ENCODE data around the gene MARCHF3. TPM values are rescaled to one million over a fixed set of nuclear protein-coding genes. Genes with fewer than 3 reads are reported as not detected.
"Not testable (repeated sequence)": the region's sequence is repeated elsewhere in the genome, so short reads cannot be mapped to it uniquely, and the experiment has no call there.

MARCHF3 gene
- total RNA-seq, 2 experiments from 2014 or later = 5.7 to 8.1 TPM

DNA sequence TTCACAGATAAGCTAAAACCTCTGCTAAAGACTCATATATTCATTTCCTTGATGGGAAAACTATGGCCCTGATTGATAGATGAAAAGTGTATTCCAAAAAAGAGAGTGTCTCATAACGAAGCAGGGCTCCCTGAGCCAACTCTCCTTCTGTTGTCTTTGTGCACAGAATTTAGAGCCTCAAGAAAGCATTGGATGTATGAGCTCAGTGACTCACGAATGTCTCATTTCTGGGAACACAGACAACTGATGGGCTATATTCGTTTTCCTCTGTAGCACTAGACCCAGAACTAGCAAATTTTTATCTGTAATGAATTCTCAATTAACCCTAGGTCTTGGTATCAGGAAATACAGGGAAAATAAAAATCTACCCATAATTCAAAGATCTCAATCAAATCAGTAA, 165.1 kb downstream of the MARCHF3 start:
- DNase-seq = no peak
- Mint-ChIP-seq H3K9me3 (no peaks in the 10 kb centered on the region), H3K4me1 (peaks cover 9% of the 10 kb centered on the region), H3K27ac (no peak overlapping the region), H3K36me3 (no peaks in the 10 kb centered on the region), H3K4me3 (no peak overlapping the region), H3K27me3 (no peaks in the 10 kb centered on the region)

DNA sequence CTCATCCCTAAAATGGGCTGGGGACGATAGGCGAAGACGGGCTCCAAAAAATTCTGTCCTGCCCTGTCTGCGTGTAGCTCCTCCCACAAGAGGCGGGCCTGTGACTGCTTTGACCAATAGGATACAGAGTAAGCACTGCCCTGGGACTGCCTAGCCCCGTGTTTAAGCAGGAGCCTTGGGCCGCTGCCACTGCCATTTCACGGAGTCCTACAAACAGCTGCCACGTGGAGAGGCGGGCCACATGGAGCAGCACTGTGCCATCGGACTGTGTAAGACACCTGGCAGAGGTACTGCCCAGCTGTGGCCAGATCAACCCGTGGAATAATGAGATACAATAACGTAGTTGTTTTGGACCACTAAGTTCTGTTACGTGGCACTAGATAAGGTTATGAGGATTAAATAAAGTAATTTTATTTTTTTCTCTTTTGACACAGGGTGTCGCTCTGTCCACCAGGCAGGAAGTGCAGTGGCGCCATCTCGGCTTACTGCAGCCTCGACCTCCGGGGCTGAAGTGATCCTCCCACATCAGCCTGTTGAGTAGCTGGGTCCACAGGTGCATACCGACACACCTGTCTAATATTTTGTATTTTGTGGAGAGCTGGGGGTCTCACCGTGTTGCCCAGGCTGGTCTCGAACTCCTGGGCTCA, 166.2 kb downstream of the MARCHF3 start:
- H3K4me1 Mint-ChIP-seq = peaks cover 5% of the 10 kb centered on the region
- H3K36me3 Mint-ChIP-seq = no peaks in the 10 kb centered on the region
- DNase-seq = no peak
- no peaks in the 10 kb centered on the region for H3K27me3 Mint-ChIP-seq
- H3K27ac Mint-ChIP-seq = no peak overlapping the region
- H3K9me3 Mint-ChIP-seq = no peaks in the 10 kb centered on the region
- H3K4me3 Mint-ChIP-seq = no peak overlapping the region

DNA sequence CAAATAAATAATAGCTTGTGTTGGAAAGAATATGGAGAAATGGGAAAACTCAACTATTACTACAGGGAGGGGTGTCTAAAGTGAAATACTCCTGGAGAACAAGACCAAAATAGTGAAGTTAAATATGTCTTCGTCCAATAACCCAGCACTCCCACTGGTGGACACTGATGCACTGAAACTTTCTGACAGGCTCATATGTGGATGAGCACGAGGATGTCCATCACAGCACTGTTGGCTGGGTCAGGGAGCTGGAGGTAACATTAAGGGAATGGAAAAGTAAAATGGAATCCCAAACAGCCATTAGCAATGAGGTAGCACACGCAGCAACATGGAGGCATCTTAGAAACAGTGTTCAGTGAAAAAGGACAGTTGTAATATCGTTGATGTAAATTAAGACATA, 167.0 kb downstream of the MARCHF3 start:
- H3K36me3 Mint-ChIP-seq = no peaks in the 10 kb centered on the region
- H3K9me3 Mint-ChIP-seq = no peaks in the 10 kb centered on the region
- no peak overlapping the region for H3K27ac Mint-ChIP-seq
- no peaks in the 10 kb centered on the region for H3K4me1 Mint-ChIP-seq
- DNase-seq = no peak
- H3K4me3 Mint-ChIP-seq = no peak overlapping the region
- no peaks in the 10 kb centered on the region for H3K27me3 Mint-ChIP-seq

DNA sequence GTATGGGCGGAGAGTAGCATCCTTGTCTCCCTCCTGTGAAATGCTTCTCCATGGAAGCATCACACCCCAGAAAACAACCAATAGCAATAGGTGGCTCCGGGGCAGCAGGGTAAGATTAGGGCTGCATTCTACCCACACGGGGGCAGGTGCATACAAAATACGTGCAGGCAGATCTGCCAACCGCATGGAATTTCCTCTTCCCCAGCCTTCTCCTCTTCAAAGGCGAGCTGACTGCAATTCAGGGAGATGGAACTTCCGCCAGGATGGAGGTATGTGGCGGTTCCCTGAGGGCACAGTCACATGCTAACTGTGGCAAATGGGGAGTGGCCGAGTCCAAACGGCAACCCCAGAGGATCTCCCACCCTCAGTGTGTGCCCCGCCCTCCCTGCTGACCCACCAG, 171.9 kb downstream of the MARCHF3 start:
- no peak for DNase-seq
- Mint-ChIP-seq H3K36me3 (peaks cover 21% of the 10 kb centered on the region), H3K9me3 (peaks cover 2% of the 10 kb centered on the region), H3K4me1 (peaks cover 15% of the 10 kb centered on the region), H3K4me3 (no peak overlapping the region), H3K27me3 (no peaks in the 10 kb centered on the region), H3K27ac (no peak overlapping the region)

DNA sequence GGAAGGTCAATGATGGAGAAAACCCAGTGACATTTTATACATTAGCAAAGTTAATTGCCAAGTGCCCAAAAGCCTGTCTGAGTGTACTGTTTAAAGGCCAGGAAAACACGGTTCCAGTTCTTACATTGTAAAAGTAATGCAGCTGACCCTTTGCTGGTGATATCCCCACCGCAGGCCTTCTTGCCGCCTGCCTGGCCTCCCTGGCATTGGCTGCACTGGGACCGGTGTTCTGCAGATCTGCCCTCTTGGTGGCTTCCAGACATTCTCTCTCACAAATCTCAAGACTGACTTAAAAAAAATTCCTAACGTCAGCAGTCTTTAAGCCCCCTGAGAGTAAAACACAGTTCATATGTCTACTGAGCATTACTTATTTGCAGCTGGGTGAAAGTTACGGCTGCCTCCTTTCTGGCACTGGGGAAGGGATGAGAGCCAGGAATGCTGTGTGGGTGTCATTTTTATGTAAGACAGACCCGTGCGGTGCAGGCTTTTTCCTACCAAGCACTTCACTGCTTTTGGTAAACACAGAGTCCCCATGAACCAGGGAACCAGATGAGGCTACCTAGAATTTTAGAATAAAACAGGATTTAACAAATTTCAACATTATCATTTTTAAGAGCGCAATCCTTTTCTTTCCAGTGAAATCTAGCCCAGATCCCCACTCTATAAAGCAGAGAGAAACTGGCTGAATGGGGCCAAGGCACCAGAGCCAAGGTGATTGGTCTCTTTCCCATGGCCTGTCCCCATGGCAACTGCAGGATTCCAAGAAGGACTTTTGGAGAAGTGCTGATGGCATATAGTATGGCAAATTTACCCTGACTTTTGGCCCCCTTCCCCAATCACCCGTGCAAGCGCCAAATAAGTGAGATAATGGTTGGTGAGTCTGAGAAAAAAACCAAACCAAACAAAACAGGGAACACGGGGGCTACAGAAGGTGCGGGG, 172.6 kb downstream of the MARCHF3 start:
- Mint-ChIP-seq H3K27ac (no peak overlapping the region), H3K27me3 (no peaks in the 10 kb centered on the region), H3K9me3 (peaks cover 2% of the 10 kb centered on the region), H3K4me3 (no peak overlapping the region), H3K36me3 (peaks cover 25% of the 10 kb centered on the region), H3K4me1 (peaks cover 22% of the 10 kb centered on the region)
- DNase-seq = no peak

DNA sequence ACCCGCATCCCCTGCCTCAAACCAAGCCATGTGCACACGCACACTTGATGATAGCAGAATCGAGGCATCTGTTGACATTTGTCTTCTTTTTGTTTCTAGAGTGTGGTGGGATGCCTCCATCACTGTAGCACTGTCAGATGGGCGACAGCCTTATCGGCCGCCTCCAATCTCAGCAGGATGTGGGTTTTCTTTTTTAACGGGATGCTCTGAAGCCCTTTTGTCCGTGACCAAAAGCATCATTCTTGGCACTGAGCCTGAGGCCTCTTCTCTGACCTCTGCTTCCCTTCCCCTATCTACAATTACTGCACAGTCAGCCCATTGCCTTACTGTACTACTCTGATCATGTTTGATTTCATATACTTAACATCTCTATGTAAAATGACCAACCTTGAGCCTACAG, 175.1 kb downstream of the MARCHF3 start:
- Mint-ChIP-seq H3K36me3 (peaks cover 30% of the 10 kb centered on the region), H3K27me3 (no peaks in the 10 kb centered on the region), H3K27ac (no peak overlapping the region), H3K4me3 (no peak overlapping the region), H3K4me1 (peaks cover 39% of the 10 kb centered on the region), H3K9me3 (peaks cover 2% of the 10 kb centered on the region)
- DNase-seq = no peak

DNA sequence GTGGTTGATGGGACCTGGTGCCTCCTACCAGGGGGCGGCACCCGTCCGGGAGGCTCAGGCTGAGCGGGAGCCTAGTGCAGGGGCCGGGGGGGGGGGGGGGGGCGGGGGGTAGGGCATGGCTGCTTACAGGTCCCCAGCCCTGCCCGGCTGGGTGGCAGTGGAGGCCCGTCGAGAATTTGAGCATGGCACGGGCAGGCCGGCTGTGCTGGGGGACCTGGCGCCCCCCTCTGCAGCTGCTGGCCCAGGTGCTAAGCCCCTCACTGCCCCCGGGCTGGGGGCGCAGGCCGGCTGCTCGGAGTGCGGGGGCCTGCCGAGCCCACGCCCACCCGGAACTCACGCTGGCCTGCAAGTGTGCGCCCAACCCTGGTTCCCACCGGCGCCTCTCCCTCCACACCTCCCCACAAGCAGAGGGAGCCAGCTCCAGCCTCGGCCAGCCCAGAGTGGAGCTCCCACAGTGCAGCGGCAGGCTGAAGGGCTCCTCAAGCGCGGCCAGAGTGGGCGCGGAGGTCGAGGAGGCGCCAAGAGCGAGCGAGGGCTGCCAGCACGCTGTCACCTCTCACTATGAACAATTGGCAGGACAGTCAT, 175.7 kb downstream of the MARCHF3 start:
- Mint-ChIP-seq H3K4me3 (no peak overlapping the region), H3K4me1 (peaks cover 39% of the 10 kb centered on the region), H3K36me3 (peaks cover 30% of the 10 kb centered on the region), H3K9me3 (peaks cover 2% of the 10 kb centered on the region), H3K27ac (no peak overlapping the region), H3K27me3 (no peaks in the 10 kb centered on the region)
- no peak for DNase-seq

DNA sequence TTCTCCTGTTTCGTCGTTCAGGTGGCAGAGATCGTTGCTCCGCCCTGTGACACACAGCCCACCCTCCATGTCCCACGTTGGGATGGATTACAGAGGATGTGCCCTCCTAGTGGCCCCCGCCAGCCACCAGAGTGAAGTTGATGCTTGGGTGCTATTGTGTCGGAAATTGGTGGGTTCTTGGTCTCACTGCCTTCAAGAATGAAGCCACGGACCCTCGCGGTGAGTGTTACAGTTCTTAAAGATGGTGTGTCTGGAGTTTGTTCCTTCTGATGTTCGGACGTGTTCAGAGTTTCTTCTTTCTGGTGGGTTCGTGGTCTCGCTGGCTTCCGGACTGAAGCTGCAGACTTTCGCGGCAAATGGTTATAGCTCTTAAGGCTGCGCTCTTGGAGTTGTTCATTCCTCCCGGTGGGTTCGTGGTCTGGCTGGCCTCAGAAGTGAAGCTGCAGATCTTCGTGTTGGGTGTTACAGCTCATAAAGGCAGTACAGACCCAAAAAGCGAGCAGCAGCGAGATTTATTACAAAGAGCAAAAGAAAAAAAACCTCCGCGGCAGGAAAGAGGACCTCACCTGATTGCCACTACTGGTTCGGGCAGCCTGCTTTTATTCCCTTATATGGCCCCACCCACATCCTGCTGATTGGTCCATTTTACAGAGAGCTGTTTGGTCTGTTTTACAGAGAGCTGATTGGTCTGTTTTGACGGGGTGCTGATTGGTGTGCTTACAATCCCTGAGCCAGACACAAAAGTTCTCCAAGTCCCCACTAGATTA, 176.6 kb downstream of the MARCHF3 start:
- peak overlapping the region; percentile 80 for H3K4me3 Mint-ChIP-seq
- peak overlapping the region; percentile 93 for H3K27ac Mint-ChIP-seq
- H3K4me1 Mint-ChIP-seq = peaks cover 40% of the 10 kb centered on the region
- H3K9me3 Mint-ChIP-seq, H3K27me3 Mint-ChIP-seq: not testable (repeated sequence)
- peak; percentile 26 for DNase-seq
- H3K36me3 Mint-ChIP-seq = peaks cover 30% of the 10 kb centered on the region

DNA sequence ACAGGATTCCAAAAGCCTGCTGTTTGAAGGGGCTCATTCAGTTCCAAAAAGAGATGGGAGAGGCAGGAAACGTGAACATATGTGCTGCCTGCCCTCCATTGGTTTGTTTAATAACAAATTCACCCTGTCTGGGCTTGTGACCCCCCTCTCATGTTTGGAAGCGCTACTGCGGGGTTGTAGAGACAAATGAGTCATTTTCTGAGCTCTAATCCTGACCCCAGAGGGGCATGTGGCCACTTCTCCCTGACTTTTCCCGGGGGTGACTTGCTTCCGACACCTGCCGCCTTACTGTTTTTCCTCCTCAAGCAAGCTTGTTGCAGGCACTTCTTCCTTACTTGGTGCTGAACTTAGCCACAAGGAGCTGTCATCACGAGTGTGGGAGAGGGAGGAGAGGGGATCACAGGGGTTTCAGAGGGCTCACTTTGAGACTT, 177.5 kb downstream of the MARCHF3 start:
- Mint-ChIP-seq H3K4me3 (peak overlapping the region; percentile 80), H3K27ac (peak overlapping the region; percentile 93), H3K36me3 (peaks cover 26% of the 10 kb centered on the region), H3K27me3 (no peaks in the 10 kb centered on the region), H3K9me3 (peaks cover 2% of the 10 kb centered on the region), H3K4me1 (peaks cover 46% of the 10 kb centered on the region)
- DNase-seq = no peak

DNA sequence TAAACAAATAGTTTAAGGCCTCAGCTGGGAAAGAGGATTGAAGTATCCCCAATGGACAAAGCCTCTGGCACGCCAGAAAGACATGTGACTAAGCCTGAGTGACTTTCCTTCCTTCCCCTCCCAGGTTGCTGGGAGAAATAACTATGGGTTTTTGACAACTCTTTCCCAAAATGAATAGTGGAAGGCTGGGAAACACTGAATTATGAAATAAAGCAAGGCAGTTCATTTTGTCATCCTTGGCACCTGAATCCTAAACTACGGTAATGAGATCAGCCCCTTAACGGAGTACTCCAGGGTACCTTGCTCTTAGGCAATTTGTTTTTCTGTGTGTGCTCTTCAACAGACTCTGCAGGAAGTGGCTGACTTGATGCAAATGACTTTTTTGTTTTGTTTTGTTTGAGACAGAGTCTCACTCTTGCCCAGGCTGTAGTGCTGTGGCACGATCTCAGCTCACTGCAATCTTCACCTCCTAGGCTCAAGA, 178.2 kb downstream of the MARCHF3 start:
- H3K36me3 Mint-ChIP-seq = peaks cover 26% of the 10 kb centered on the region
- peak overlapping the region; percentile 81 for H3K27ac Mint-ChIP-seq
- peaks cover 2% of the 10 kb centered on the region for H3K9me3 Mint-ChIP-seq
- no peaks in the 10 kb centered on the region for H3K27me3 Mint-ChIP-seq
- peaks cover 52% of the 10 kb centered on the region for H3K4me1 Mint-ChIP-seq
- peak overlapping the region; percentile 38 for H3K4me3 Mint-ChIP-seq
- DNase-seq = no peak

DNA sequence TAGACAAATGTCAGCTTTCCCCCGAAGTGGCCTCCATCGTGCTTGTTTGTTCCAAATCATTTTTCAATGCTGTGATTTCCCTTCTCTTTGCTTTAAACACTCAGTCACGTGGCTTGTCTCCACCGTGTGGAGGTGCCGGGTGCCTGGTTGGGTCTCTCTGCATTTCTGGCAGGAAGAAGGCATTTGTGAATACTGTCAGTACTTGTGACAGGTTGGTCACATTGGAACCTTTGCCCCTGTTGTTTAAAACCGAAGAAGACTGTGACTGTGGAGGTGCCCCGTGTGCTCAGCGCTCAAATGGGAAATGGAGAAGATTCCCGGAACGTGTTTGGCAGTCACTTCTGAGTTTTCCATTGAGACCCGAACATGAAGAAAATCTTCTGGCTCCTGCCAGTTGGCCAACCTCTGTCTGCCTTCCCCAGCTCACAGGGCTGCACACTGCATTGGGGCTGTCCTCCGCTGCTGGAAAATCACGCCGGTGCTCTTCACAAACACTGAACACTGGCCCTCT, 178.8 kb downstream of the MARCHF3 start:
- Mint-ChIP-seq H3K9me3 (peaks cover 2% of the 10 kb centered on the region), H3K27ac (no peak overlapping the region), H3K4me1 (peaks cover 58% of the 10 kb centered on the region), H3K4me3 (no peak overlapping the region), H3K27me3 (no peaks in the 10 kb centered on the region), H3K36me3 (peaks cover 26% of the 10 kb centered on the region)
- DNase-seq = no peak

DNA sequence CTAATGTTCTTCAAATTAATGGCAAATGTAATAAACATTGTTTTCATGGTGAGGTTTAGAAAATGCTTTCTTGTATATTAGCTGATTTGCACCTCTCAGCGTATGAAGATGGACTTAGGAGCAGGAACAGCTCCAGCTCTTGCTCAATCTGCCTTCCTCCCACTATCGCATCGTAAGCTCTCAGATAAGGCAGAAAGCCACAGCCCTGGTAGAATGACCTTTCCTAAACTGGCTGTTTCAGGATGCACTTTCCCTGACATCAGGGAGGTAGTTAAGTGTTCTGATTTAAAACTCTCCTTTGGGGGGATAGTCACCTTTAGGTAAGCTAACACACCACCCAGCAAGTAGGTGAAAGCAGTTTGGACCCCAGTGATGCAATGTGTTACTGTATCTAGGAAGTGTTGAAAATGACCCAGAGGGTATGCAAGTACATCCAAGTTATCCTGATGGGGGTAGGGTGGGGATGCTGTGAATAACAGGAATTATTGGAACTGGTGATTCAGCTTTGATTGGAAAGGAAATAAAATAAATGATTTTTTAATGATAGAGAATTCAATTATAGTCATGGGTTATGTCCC, 181.2 kb downstream of the MARCHF3 start:
- DNase-seq = no peak
- H3K9me3 Mint-ChIP-seq = peaks cover 2% of the 10 kb centered on the region
- H3K27ac Mint-ChIP-seq = no peak overlapping the region
- H3K4me3 Mint-ChIP-seq = no peak overlapping the region
- H3K36me3 Mint-ChIP-seq = peaks cover 19% of the 10 kb centered on the region
- H3K27me3 Mint-ChIP-seq = no peaks in the 10 kb centered on the region
- peaks cover 63% of the 10 kb centered on the region for H3K4me1 Mint-ChIP-seq

DNA sequence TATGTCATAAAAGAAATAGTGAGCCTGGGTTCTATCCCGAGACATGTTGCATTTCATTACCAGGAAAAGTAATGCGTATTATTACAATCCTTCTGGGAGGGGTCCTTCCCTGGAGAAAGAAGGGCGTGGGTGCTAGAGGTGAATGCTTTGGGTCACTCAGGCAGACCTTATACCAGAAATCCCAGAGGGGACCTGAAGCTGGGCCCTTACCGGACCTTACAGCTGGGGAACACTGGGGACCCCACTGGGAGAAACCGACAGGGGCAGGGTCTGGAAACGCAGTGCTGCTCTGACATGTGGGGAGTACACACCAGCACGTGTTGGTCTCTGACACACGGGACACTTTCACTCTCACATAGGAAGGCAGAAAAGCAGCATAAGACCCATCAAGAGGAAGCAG, 182.1 kb downstream of the MARCHF3 start:
- Mint-ChIP-seq H3K27ac (no peak overlapping the region), H3K9me3 (no peaks in the 10 kb centered on the region), H3K36me3 (peaks cover 12% of the 10 kb centered on the region), H3K4me1 (peaks cover 55% of the 10 kb centered on the region), H3K27me3 (no peaks in the 10 kb centered on the region), H3K4me3 (no peak overlapping the region)
- DNase-seq = no peak

DNA sequence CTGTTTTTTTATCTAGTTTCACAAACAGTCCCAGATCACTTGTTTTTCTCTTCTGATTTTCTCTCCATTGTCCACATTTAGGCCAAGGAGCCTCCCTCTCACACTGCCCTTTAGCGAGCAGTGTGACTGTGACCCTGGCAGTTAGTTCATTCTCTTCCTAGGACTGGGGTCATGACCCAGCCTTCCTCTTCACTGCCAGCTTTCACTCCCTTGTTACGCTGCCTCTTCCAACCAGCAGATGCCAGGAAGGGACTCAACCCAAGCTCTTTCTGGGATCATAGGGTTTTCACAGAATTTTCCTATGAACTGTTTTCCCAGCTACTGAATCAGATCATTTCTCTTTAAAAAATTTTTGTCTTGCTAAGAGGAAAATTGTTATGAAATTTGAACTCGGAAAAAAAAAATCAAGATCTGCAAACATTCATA, 182.5 kb downstream of the MARCHF3 start:
- Mint-ChIP-seq H3K27me3 (no peaks in the 10 kb centered on the region), H3K27ac (no peak overlapping the region), H3K9me3 (no peaks in the 10 kb centered on the region), H3K4me3 (no peak overlapping the region), H3K36me3 (peaks cover 8% of the 10 kb centered on the region), H3K4me1 (peaks cover 52% of the 10 kb centered on the region)
- DNase-seq = no peak

Data from activated naive CD8-positive, alpha-beta T cell treated with anti-CD3 and anti-CD28 coated beads for 36 hours (primary cell).